Large intestine (tissue), 3 donors: ENCODE data around the gene ADGRB3. TPM values are rescaled to one million over a fixed set of nuclear protein-coding genes. Genes with fewer than 3 reads are reported as not detected.
"Not testable (repeated sequence)": the region's sequence is repeated elsewhere in the genome, so short reads cannot be mapped to it uniquely, and the experiment has no call there.

Experiments
- DNase-seq, 2 donors: peaks; one replicate each; pipeline versions ENCODE4 v3.0.0 to v3.0.0-alpha.2; 2013
- H3K27ac ChIP-seq: one replicate; pipeline ENCODE4 v1.5.1; 2013; ENCODE audit warnings: low read length
- H3K27me3 ChIP-seq: 2 replicates; pipeline ENCODE4 v1.6.1; 2013; ENCODE audit warnings: low read length; ENCODE audit not compliant: control insufficient read depth, insufficient read depth
- H3K36me3 ChIP-seq: 2 replicates; pipeline ENCODE4 v1.6.1; 2013; ENCODE audit warnings: low read length; ENCODE audit not compliant: control insufficient read depth, insufficient read depth
- H3K4me1 ChIP-seq: one replicate; pipeline ENCODE4 v1.6.1; 2013; ENCODE audit warnings: low read length; ENCODE audit not compliant: control insufficient read depth, insufficient read depth
- H3K4me3 ChIP-seq: one replicate; pipeline ENCODE4 v1.5.1; 2013; ENCODE audit warnings: low read length
- H3K9me3 ChIP-seq: one replicate; pipeline ENCODE4 v1.6.1; 2013; ENCODE audit warnings: mild to moderate bottlenecking, low read depth, low read length, moderate library complexity; ENCODE audit not compliant: control insufficient read depth
- WGBS: methylation state at CpG from one replicate; pipeline ENCODE4 v1.1.5; 2013; ENCODE audit warnings: low lambda C conversion rate; ENCODE audit not compliant: insufficient coverage; 5-methylcytosine and 5-hydroxymethylcytosine counted together
- polyA plus RNA-seq: library from polyadenylated mRNA; unstranded; fragments of 120-200 nt; gene quantifications from one replicate; pipeline ENCODE4 v1.2.1, GENCODE V29; 2013

Gene ADGRB3
- polyA plus RNA-seq, 1 donor = 8.3 TPM

DNA sequence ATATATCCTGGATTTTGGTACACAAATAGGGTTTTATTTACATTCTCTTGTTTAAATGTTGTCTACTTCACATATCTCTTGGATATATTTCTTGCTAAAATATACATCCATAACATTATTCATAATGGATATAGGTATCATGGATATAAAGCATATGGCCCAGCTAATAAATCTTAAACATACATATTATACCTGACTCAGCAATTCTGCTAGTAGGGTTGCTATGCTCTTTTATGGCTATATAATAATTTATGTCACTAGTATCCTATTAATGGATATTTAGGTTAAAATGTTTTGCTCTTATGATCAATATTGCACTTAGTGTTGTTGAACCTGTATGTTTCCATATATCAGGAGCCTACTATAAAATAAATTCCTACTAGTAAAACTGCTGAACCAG lies 786.2 kb downstream of the ADGRB3 start:
- Histone ChIP-seq H3K4me3 (no peak overlapping the region), H3K36me3 (no peaks in the 10 kb centered on the region), H3K9me3 (no peaks in the 10 kb centered on the region), H3K27me3 (no peaks in the 10 kb centered on the region), H3K4me1 (no peaks in the 10 kb centered on the region), H3K27ac (no peak overlapping the region)
- no peak for DNase-seq

GRCh38 chr6:69422020-69422419 lies 786.9 kb downstream of the ADGRB3 start:
- DNase-seq = no peak
- Histone ChIP-seq H3K36me3 (no peaks in the 10 kb centered on the region), H3K27ac (no peak overlapping the region), H3K4me3 (no peak overlapping the region), H3K27me3 (no peaks in the 10 kb centered on the region), H3K4me1 (no peaks in the 10 kb centered on the region), H3K9me3 (no peaks in the 10 kb centered on the region)
- WGBS = 100% methylated on average over 1 of the region's 1 CpG

GRCh38 chr6:69422475-69422874 lies 787.4 kb downstream of the ADGRB3 start:
- H3K9me3 ChIP-seq = no peaks in the 10 kb centered on the region

DNA sequence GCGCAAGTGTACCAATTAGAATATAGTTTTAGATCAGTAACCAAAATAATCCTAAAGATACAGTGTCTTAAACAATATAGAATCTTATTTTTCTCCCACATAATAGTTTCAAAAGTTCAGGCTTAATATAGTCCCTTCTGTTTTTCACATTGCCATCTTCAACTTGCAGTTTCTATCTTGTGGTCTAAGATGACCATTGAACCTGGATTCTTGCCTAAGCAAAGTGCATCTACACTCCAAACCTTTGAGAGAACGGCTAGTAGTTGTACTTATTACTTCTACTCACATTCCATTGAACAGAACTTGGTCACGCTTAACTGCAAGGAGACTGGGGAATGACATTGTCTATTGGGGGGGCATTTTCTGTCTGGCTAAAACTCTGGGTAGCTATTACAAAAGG lies 788.7 kb downstream of the ADGRB3 start:
- no peaks in the 10 kb centered on the region for H3K27me3 ChIP-seq
- no peak for DNase-seq
- H3K4me1 ChIP-seq = no peaks in the 10 kb centered on the region
- no peak overlapping the region for H3K27ac ChIP-seq
- 100% methylated on average over 1 of the region's 3 CpGs for whole genome bisulfite sequencing
- H3K9me3 ChIP-seq = no peaks in the 10 kb centered on the region
- no peaks in the 10 kb centered on the region for H3K36me3 ChIP-seq
- H3K4me3 ChIP-seq = no peak overlapping the region

More at GRCh38 chr6:69422475-69422874, 787.4 kb downstream of the ADGRB3 start:
- peak in 1 of 2 donors; percentile 20 for DNase-seq
- Histone ChIP-seq H3K4me3 (no peak overlapping the region), H3K27me3 (no peaks in the 10 kb centered on the region), H3K27ac (no peak overlapping the region), H3K36me3 (no peaks in the 10 kb centered on the region), H3K4me1 (no peaks in the 10 kb centered on the region)
- WGBS = no CpG with 5 or more reads among the region's 3 CpGs

DNA sequence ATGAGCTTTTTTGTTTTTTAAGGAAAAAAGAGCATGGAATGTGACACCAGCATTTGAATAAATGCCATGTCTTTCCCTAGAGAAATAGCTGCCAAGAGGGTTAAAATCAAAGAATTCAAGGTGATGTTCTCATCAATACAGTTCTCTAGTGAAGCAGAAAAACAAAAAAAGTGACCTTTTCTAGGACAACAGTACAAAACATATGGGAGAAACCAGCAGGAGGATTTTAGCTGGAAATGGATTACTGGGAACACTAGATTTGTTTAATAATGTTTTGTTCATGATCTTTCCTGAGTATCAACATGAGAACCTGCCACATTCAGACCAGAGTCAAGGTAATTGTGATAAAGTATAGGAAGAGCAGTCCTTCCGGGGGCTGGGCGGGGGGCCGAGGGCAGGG lies 789.5 kb downstream of the ADGRB3 start:
- Histone ChIP-seq H3K27me3 (no peaks in the 10 kb centered on the region), H3K36me3 (no peaks in the 10 kb centered on the region), H3K9me3 (no peaks in the 10 kb centered on the region), H3K4me1 (no peaks in the 10 kb centered on the region), H3K4me3 (no peak overlapping the region), H3K27ac (no peak overlapping the region)
- DNase-seq = no peak
- no CpG with 5 or more reads among the region's 3 CpGs for WGBS

DNA sequence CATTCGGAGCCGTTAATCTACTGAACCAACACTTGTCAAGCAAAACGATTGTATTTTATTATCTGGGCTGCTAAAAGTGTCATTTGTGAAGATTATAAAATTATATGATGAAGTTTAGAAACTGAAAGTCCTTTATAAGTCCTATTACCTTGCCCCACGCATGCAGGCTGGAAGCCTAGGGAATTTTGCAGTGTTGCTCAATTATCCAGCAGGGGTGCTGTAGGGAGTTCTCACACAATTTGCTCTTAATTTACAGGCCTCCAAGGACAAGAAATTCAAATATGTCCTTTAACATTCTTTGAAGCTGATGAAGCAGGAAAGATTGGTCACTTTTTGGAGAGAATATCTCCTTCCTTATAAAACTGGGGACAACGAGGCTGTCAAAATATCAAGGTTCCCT lies 792.8 kb downstream of the ADGRB3 start:
- Histone ChIP-seq H3K27me3 (no peaks in the 10 kb centered on the region), H3K9me3 (peaks cover 8% of the 10 kb centered on the region), H3K27ac (no peak overlapping the region), H3K4me3 (no peak overlapping the region), H3K4me1 (no peaks in the 10 kb centered on the region), H3K36me3 (no peaks in the 10 kb centered on the region)
- DNase-seq = no peak
- 80% methylated on average over 2 of the region's 5 CpGs for WGBS

GRCh38 chr6:69432168-69432567 lies 797.1 kb downstream of the ADGRB3 start:
- not testable (repeated sequence) for H3K27me3 ChIP-seq, H3K27ac ChIP-seq, H3K4me3 ChIP-seq, H3K4me1 ChIP-seq, DNase-seq, H3K36me3 ChIP-seq
- WGBS = 100% methylated on average over 3 of the region's 19 CpGs
- peaks cover 19% of the 10 kb centered on the region for H3K9me3 ChIP-seq

- DNase-seq, H3K27ac ChIP-seq, H3K36me3 ChIP-seq, H3K4me3 ChIP-seq, H3K4me1 ChIP-seq, H3K27me3 ChIP-seq: not testable (repeated sequence)
- H3K9me3 ChIP-seq = peaks cover 19% of the 10 kb centered on the region
- no CpG with 5 or more reads among the region's 22 CpGs for WGBS
Observed at GRCh38 chr6:69433116-69433515, 798.0 kb downstream of the ADGRB3 start.

DNA sequence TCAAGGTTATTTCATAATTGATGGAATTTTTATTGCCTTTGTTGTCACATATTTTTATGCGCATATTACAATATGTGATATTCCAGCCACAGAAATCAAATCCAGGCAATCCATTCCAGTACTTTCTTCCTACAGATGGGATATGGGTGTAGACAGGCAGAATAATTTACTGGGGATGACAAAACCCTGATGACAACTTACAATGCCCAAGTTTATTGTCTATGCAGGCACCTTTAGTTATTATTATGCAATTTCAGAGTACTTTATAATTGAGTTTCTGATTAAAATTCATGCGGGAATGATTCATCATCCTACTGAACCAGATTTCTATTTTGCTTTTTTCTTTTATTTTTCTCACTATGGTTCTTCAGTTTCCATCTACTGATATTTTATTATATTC lies 803.0 kb downstream of the ADGRB3 start:
- Histone ChIP-seq H3K36me3 (no peaks in the 10 kb centered on the region), H3K9me3 (peaks cover 9% of the 10 kb centered on the region), H3K27ac (no peak overlapping the region), H3K4me3 (no peak overlapping the region), H3K27me3 (no peaks in the 10 kb centered on the region), H3K4me1 (no peaks in the 10 kb centered on the region)
- no peak for DNase-seq
- 89% methylated on average over 2 of the region's 2 CpGs for WGBS
